ENCODE measurements around the gene ROR1.

GRCh38 chr1:64147045-64147724, 373.4 kb downstream of the ROR1 start:
- TF ChIP-seq POLR2A (IDR thresholded peaks at IDR 0.05) (no peak), CTCF (IDR thresholded peaks at IDR 0.05) (no peak)

Measured in uterus (tissue), 2 donors.